ENCODE results near the gene ZRANB3. TPM values are rescaled to one million over a fixed set of nuclear protein-coding genes. Genes with fewer than 3 reads are reported as not detected.

The ZRANB3 gene
- total and polyA plus RNA-seq, 4 donors, result 2.5 to 7.2 (median 4.1) TPM

DNA sequence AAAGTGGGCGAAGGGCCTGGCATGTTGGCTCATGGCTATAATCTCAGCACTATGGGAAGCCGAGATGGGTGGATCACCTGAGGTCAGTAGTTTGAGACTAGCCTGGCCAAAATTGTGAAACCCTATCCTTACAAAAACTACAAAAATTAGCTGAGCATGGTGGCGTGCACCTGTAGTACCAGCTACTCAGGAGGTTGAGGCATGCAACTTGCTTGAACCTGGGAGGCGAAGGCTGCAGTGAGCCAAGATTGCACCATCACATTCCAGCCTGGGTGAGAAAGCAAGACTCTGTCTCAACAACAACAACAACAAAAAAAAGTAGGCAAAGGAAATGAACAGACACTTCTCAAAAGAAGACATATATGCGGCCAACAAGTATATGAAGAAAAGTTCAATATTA lies 282.4 kb downstream of the ZRANB3 start:
- H3K9me3 ChIP-seq (ENCODE audit: control insufficient read depth in 4 of 4, low read length in 3 of 4), result no peaks in the 10 kb centered on the region
- 97% methylated on average over 5 of the region's 5 CpGs for WGBS
- H3K4me1 ChIP-seq (ENCODE audit: control insufficient read depth in 4 of 4, insufficient read depth in 4 of 4, low read length in 3 of 4), result no peaks in the 10 kb centered on the region
- H3K36me3 ChIP-seq (ENCODE audit: control insufficient read depth in 4 of 4, insufficient read depth in 3 of 4, low read depth in 1 of 4, low read length in 3 of 4), result no peaks in the 10 kb centered on the region
- no peaks in the 10 kb centered on the region for H3K27me3 ChIP-seq (ENCODE audit: control insufficient read depth in 4 of 4, insufficient read depth in 4 of 4, low read length in 3 of 4)
- H3K27ac ChIP-seq (ENCODE audit: low read depth in 1 of 2, low read length in 2 of 2), result no peak overlapping the region
- H3K9ac ChIP-seq (ENCODE audit: low read depth in 1 of 2, low read length in 2 of 2), result no peak overlapping the region
- no peak overlapping the region for H3K4me3 ChIP-seq (ENCODE audit: low read depth in 1 of 3, low read length in 3 of 3)
- no peak for TF ChIP-seq FOXA2 (IDR thresholded peaks at IDR 0.05)
- TF ChIP-seq HNF4A (conservative IDR thresholded peaks at IDR 0.05), result no peak
- TF ChIP-seq, protein P1, sequence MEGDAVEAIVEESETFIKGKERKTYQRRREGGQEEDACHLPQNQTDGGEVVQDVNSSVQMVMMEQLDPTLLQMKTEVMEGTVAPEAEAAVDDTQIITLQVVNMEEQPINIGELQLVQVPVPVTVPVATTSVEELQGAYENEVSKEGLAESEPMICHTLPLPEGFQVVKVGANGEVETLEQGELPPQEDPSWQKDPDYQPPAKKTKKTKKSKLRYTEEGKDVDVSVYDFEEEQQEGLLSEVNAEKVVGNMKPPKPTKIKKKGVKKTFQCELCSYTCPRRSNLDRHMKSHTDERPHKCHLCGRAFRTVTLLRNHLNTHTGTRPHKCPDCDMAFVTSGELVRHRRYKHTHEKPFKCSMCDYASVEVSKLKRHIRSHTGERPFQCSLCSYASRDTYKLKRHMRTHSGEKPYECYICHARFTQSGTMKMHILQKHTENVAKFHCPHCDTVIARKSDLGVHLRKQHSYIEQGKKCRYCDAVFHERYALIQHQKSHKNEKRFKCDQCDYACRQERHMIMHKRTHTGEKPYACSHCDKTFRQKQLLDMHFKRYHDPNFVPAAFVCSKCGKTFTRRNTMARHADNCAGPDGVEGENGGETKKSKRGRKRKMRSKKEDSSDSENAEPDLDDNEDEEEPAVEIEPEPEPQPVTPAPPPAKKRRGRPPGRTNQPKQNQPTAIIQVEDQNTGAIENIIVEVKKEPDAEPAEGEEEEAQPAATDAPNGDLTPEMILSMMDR (IDR thresholded peaks at IDR 0.05; ENCODE audit: low read depth, low read length, missing input control), result no peak
- no peak for DNase-seq (ENCODE audit: low spot score)

DNA sequence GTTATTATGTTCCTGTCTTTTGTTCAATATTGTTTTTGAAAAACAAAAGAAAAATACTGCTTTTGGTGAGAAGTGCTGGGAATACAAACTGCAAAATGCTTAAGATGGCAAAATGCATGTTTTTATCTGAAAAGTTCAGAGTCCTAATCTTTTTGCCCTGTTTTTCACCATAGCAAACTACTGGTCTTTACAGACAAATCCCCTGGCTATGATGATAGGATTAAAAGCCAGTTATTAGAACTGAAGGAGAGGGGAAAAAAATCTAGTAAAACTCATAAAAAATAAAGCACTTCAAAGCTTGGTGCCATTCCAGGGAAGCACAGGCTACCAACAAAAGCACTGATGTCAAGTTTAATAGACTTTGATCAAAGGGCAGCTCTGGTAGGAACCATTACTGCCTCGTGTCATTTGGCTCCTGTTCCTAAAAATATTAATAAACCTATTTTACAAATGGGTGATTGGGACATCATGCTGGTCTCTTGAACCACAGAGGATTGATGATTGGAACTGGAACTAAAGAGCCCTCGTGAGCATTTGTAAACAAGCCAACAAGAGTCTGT lies 284.2 kb downstream of the ZRANB3 start:
- DNase-seq (ENCODE audit: low spot score), result no peak
- 41% methylated on average over 2 of the region's 2 CpGs for WGBS
- Histone ChIP-seq H3K9me3 (ENCODE audit: control insufficient read depth in 4 of 4, low read length in 3 of 4) (no peaks in the 10 kb centered on the region), H3K4me3 (ENCODE audit: low read depth in 1 of 3, low read length in 3 of 3) (no peak overlapping the region), H3K27me3 (ENCODE audit: control insufficient read depth in 4 of 4, insufficient read depth in 4 of 4, low read length in 3 of 4) (no peaks in the 10 kb centered on the region), H3K4me1 (ENCODE audit: control insufficient read depth in 4 of 4, insufficient read depth in 4 of 4, low read length in 3 of 4) (no peaks in the 10 kb centered on the region), H3K27ac (ENCODE audit: low read depth in 1 of 2, low read length in 2 of 2) (no peak overlapping the region), H3K9ac (ENCODE audit: low read depth in 1 of 2, low read length in 2 of 2) (no peak overlapping the region), H3K36me3 (ENCODE audit: control insufficient read depth in 4 of 4, insufficient read depth in 3 of 4, low read depth in 1 of 4, low read length in 3 of 4) (no peaks in the 10 kb centered on the region)
- TF ChIP-seq FOXA2 (IDR thresholded peaks at IDR 0.05), result no peak
- TF ChIP-seq YY1 (IDR thresholded peaks at IDR 0.05), result peak; percentile 30
- TF ChIP-seq FOXA1 (IDR thresholded peaks at IDR 0.05), result no peak
- TF ChIP-seq RXRA (IDR thresholded peaks at IDR 0.05), result no peak
- peak; percentile 83 to 86 for TF ChIP-seq HNF4A (conservative IDR thresholded peaks at IDR 0.05)
- TF ChIP-seq, protein P2, sequence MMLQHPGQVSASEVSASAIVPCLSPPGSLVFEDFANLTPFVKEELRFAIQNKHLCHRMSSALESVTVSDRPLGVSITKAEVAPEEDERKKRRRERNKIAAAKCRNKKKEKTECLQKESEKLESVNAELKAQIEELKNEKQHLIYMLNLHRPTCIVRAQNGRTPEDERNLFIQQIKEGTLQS (IDR thresholded peaks at IDR 0.05), result no peak
- TF ChIP-seq, protein P3, sequence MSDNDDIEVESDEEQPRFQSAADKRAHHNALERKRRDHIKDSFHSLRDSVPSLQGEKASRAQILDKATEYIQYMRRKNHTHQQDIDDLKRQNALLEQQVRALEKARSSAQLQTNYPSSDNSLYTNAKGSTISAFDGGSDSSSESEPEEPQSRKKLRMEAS (IDR thresholded peaks at IDR 0.05), result no peak
- TF ChIP-seq HNF4G (IDR thresholded peaks at IDR 0.05), result peak; percentile 43

DNA sequence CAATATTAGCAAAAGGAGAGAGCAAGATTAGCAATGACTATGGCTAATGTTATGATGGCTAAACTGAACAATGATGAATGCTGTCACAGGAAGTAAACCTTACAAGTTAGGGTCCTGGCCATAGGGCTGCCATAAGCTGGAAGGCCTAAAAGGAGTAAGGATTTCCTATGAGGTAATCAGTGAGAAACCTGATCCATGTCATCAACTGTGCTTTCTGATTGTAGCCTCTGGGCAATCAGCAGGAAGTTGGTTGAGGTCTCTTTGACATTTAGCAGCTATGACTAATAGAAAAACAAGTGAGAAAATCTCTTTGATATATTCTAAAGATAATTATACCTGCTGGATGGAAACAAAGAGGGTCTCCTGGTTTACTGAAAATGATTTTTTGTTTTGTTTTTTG lies 285.9 kb downstream of the ZRANB3 start:
- no peak overlapping the region for H3K27ac ChIP-seq (ENCODE audit: low read depth in 1 of 2, low read length in 2 of 2)
- no peaks in the 10 kb centered on the region for H3K4me1 ChIP-seq (ENCODE audit: control insufficient read depth in 4 of 4, insufficient read depth in 4 of 4, low read length in 3 of 4)
- no peak overlapping the region for H3K9ac ChIP-seq (ENCODE audit: low read depth in 1 of 2, low read length in 2 of 2)
- H3K9me3 ChIP-seq (ENCODE audit: control insufficient read depth in 4 of 4, low read length in 3 of 4), result no peaks in the 10 kb centered on the region
- no peaks in the 10 kb centered on the region for H3K36me3 ChIP-seq (ENCODE audit: control insufficient read depth in 4 of 4, insufficient read depth in 3 of 4, low read depth in 1 of 4, low read length in 3 of 4)
- H3K27me3 ChIP-seq (ENCODE audit: control insufficient read depth in 4 of 4, insufficient read depth in 4 of 4, low read length in 3 of 4), result no peaks in the 10 kb centered on the region
- H3K4me3 ChIP-seq (ENCODE audit: low read depth in 1 of 3, low read length in 3 of 3), result no peak overlapping the region
- TF ChIP-seq NR2F2 (IDR thresholded peaks at IDR 0.05) (no peak), TAF1 (conservative IDR thresholded peaks at IDR 0.05) (no peak), FOXA2 (IDR thresholded peaks at IDR 0.05) (no peak), FOXA1 (IDR thresholded peaks at IDR 0.05) (no peak), GABPA (IDR thresholded peaks at IDR 0.05 in 1 of 2, conservative IDR thresholded peaks at IDR 0.05 in 1 of 2) (no peak), RAD21 (IDR thresholded peaks at IDR 0.05) (no peak), HNF4A (conservative IDR thresholded peaks at IDR 0.05) (no peak), SP1 (IDR thresholded peaks at IDR 0.05) (no peak), JUND (IDR thresholded peaks at IDR 0.05) (no peak)
- TF ChIP-seq, protein P2 (IDR thresholded peaks at IDR 0.05), result no peak
- TF ChIP-seq, protein P4, sequence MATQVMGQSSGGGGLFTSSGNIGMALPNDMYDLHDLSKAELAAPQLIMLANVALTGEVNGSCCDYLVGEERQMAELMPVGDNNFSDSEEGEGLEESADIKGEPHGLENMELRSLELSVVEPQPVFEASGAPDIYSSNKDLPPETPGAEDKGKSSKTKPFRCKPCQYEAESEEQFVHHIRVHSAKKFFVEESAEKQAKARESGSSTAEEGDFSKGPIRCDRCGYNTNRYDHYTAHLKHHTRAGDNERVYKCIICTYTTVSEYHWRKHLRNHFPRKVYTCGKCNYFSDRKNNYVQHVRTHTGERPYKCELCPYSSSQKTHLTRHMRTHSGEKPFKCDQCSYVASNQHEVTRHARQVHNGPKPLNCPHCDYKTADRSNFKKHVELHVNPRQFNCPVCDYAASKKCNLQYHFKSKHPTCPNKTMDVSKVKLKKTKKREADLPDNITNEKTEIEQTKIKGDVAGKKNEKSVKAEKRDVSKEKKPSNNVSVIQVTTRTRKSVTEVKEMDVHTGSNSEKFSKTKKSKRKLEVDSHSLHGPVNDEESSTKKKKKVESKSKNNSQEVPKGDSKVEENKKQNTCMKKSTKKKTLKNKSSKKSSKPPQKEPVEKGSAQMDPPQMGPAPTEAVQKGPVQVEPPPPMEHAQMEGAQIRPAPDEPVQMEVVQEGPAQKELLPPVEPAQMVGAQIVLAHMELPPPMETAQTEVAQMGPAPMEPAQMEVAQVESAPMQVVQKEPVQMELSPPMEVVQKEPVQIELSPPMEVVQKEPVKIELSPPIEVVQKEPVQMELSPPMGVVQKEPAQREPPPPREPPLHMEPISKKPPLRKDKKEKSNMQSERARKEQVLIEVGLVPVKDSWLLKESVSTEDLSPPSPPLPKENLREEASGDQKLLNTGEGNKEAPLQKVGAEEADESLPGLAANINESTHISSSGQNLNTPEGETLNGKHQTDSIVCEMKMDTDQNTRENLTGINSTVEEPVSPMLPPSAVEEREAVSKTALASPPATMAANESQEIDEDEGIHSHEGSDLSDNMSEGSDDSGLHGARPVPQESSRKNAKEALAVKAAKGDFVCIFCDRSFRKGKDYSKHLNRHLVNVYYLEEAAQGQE (IDR thresholded peaks at IDR 0.05), result no peak
- TF ChIP-seq, protein P1 (IDR thresholded peaks at IDR 0.05; ENCODE audit: low read depth, low read length, missing input control), result no peak
- DNase-seq (ENCODE audit: low spot score), result no peak

Measured in liver (tissue), 9 donors.